Fibroblast of skin of scalp (primary cell): ENCODE data around the gene GLYATL3.

Experiments
- DNase-seq: peaks from one replicate; pipeline ENCODE4 v3.0.0-alpha.2; 2013

The GLYATL3 gene

GRCh38 chr6:49548613-49549304 is 49.0 kb downstream of the GLYATL3 start:
- DNase-seq, result no peak

GRCh38 chr6:49549691-49550491 is 50.2 kb downstream of the GLYATL3 start:
- DNase-seq, result no peak

- no peak for DNase-seq
Observed at GRCh38 chr6:49550492-49551077, 50.9 kb downstream of the GLYATL3 start, which contains the start of gene C6orf141. Gene C6orf141 (plus strand): TSS chr6:49550668. CDS start chr6:49550793, 125 bp downstream.

GRCh38 chr6:49551078-49551865 is 51.5 kb downstream of the GLYATL3 start:
- no peak for DNase-seq

- no peak for DNase-seq
Observed at GRCh38 chr6:49551866-49552129, 52.1 kb downstream of the GLYATL3 start.

- DNase-seq, result no peak
Observed at GRCh38 chr6:49552596-49552995, 52.9 kb downstream of the GLYATL3 start.

GRCh38 chr6:49553384-49553783 is 53.7 kb downstream of the GLYATL3 start:
- DNase-seq, result no peak

- DNase-seq, result no peak
Observed at GRCh38 chr6:49555951-49556350, 56.2 kb downstream of the GLYATL3 start.

GRCh38 chr6:49556429-49556837 is 56.7 kb downstream of the GLYATL3 start:
- peak; percentile 20 for DNase-seq

- no peak for DNase-seq
Observed at GRCh38 chr6:49557177-49557576, 57.5 kb downstream of the GLYATL3 start.

- DNase-seq, result no peak
Observed at GRCh38 chr6:49558238-49558637, 58.5 kb downstream of the GLYATL3 start.

GRCh38 chr6:49563006-49563886 is 63.5 kb downstream of the GLYATL3 start:
- DNase-seq, result no peak

- no peak for DNase-seq
Observed at GRCh38 chr6:49564552-49564951, 64.8 kb downstream of the GLYATL3 start.

- no peak for DNase-seq
Observed at GRCh38 chr6:49565261-49565660, 65.5 kb downstream of the GLYATL3 start.

- DNase-seq, result no peak
Observed at GRCh38 chr6:49565855-49566254, 66.1 kb downstream of the GLYATL3 start.

GRCh38 chr6:49570474-49571079 is 70.9 kb downstream of the GLYATL3 start:
- no peak for DNase-seq

GRCh38 chr6:49576618-49577017 is 76.9 kb downstream of the GLYATL3 start:
- DNase-seq, result no peak
